ENCODE measurements around the gene TMSB4X. TPM values are rescaled to one million over a fixed set of nuclear protein-coding genes. Genes with fewer than 3 reads are reported as not detected.

TMSB4X gene
- total and polyA plus RNA-seq, 8 donors = 1,734 to 14,609 (median 4,336) TPM

GRCh38 chrX:12951595-12951975 is 23.3 kb upstream of the TMSB4X start:
- no peaks in the 10 kb centered on the region for H3K9me3 ChIP-seq
- no peaks in the 10 kb centered on the region for H3K27me3 ChIP-seq
- peaks cover 6 to 52% (median 34%) of the 10 kb centered on the region in 4 donors for H3K4me1 ChIP-seq
- no peak for DNase-seq
- no peaks in the 10 kb centered on the region for H3K36me3 ChIP-seq
- no peak overlapping the region for H3K4me3 ChIP-seq
- intact Hi-C loops (cut with DNase I; ENCODE audit: low total_unique reads) = no loop called here
- WGBS, 5 donors = 74 to 92% (median 87%) methylated on average over 5 of the region's 5 CpGs
- peak overlapping the region in 3 of 5 donors; percentile 81 to 85 (median 84) for H3K27ac ChIP-seq
- TF ChIP-seq POLR2AphosphoS5 (IDR thresholded peaks at IDR 0.05) (no peak), EP300 (IDR thresholded peaks at IDR 0.05) (no peak), POLR2A (IDR thresholded peaks at IDR 0.05) (no peak), CTCF (IDR thresholded peaks at IDR 0.05) (no peak)

GRCh38 chrX:12953420-12953819 is 21.5 kb upstream of the TMSB4X start:
- no peaks in the 10 kb centered on the region for H3K36me3 ChIP-seq
- 77 to 98% (median 90%) methylated on average over 8 of the region's 8 CpGs for WGBS, 5 donors
- intact Hi-C loops (cut with DNase I; ENCODE audit: low total_unique reads) = no loop called here
- H3K4me1 ChIP-seq = peaks cover 0 to 38% (median 26%) of the 10 kb centered on the region in 4 donors
- no peak for TF ChIP-seq POLR2A (IDR thresholded peaks at IDR 0.05)
- TF ChIP-seq EP300 (IDR thresholded peaks at IDR 0.05) = no peak
- no peak for TF ChIP-seq POLR2AphosphoS5 (IDR thresholded peaks at IDR 0.05)
- no peak for TF ChIP-seq CTCF (IDR thresholded peaks at IDR 0.05)
- H3K4me3 ChIP-seq = no peak overlapping the region
- no peaks in the 10 kb centered on the region for H3K27me3 ChIP-seq
- no peak overlapping the region for H3K27ac ChIP-seq
- DNase-seq = no peak
- no peaks in the 10 kb centered on the region for H3K9me3 ChIP-seq

GRCh38 chrX:12954376-12954775 is 20.5 kb upstream of the TMSB4X start:
- Histone ChIP-seq H3K27me3 (no peaks in the 10 kb centered on the region), H3K9me3 (no peaks in the 10 kb centered on the region), H3K27ac (peak overlapping the region in 4 of 5 donors; percentile 71 to 89 (median 78)), H3K36me3 (no peaks in the 10 kb centered on the region), H3K4me3 (no peak overlapping the region), H3K4me1 (peaks cover 0 to 31% (median 24%) of the 10 kb centered on the region in 4 donors)
- intact Hi-C loops (cut with DNase I; ENCODE audit: low total_unique reads) = no loop called here
- TF ChIP-seq CTCF (IDR thresholded peaks at IDR 0.05) (no peak), POLR2AphosphoS5 (IDR thresholded peaks at IDR 0.05) (no peak), POLR2A (IDR thresholded peaks at IDR 0.05) (no peak), EP300 (IDR thresholded peaks at IDR 0.05) (no peak)
- 85 to 91% (median 88%) methylated on average over 8 to 9 of the region's 9 CpGs for WGBS, 5 donors
- no peak for DNase-seq

GRCh38 chrX:12954981-12955380 is 19.9 kb upstream of the TMSB4X start:
- DNase-seq = peak in 1 of 2 donors; percentile 26
- intact Hi-C loops (cut with DNase I; ENCODE audit: low total_unique reads) = loop anchor here (5.0 kb wide), 1 partner anchor 527 kb away; no protein-coding TSS in a partner anchor

More at GRCh38 chrX:12954981-12955380, 19.9 kb upstream of the TMSB4X start:
- H3K9me3 ChIP-seq = no peaks in the 10 kb centered on the region
- H3K27me3 ChIP-seq = no peaks in the 10 kb centered on the region
- no peak overlapping the region for H3K4me3 ChIP-seq
- WGBS, 5 donors = 33 to 76% (median 54%) methylated on average over 1 to 4 of the region's 4 CpGs
- TF ChIP-seq POLR2A (IDR thresholded peaks at IDR 0.05) (no peak), EP300 (IDR thresholded peaks at IDR 0.05) (no peak), POLR2AphosphoS5 (IDR thresholded peaks at IDR 0.05) (no peak), CTCF (IDR thresholded peaks at IDR 0.05) (no peak)
- H3K4me1 ChIP-seq = peaks cover 0 to 27% (median 19%) of the 10 kb centered on the region in 4 donors
- H3K36me3 ChIP-seq = no peaks in the 10 kb centered on the region
- peak overlapping the region in 4 of 5 donors; percentile 71 to 89 (median 78) for H3K27ac ChIP-seq

All from stomach (tissue), 9 donors.